ENCODE results near the gene PDSS2. TPM values are rescaled to one million over a fixed set of nuclear protein-coding genes. Genes with fewer than 3 reads are reported as not detected.

The PDSS2 gene
- 1 to 10 TPM; 3.6 to 7.3 TPM for polyA plus RNA-seq

GRCh38 chr6:107459283-107460082, at the start of gene PDSS2:
PDSS2 (minus strand) TSS chr6:107459564; CDS start chr6:107459285, 279 bp downstream.
- Histone ChIP-seq H3K4me3 (ENCODE audit: low read depth in 1 of 2, low read length in 2 of 2) (peak within 1 kb of the TSS; percentile 97 to 99), H3K27me3 (ENCODE audit: control insufficient read depth in 1 of 2, insufficient read depth in 2 of 2, low read length in 2 of 2) (no peaks in the 10 kb centered on the region), H3K4me1 (ENCODE audit: control insufficient read depth in 2 of 2, insufficient read depth in 2 of 2, low read length in 1 of 2) (no peaks in the 10 kb centered on the region), H3K9me3 (ENCODE audit: control insufficient read depth in 2 of 2, insufficient read depth in 1 of 2, low read depth in 1 of 2, low read length in 1 of 2) (peaks cover 0 to 3% of the 10 kb centered on the region in 2 donors), H3K27ac (ENCODE audit: low read depth in 2 of 2, low read length in 1 of 2) (peak within 1 kb of the TSS; percentile 82 to 95), H3K36me3 (ENCODE audit: control insufficient read depth in 2 of 2, insufficient read depth in 2 of 2, low read length in 1 of 2) (no peaks in the 10 kb centered on the region)
- 0 to 1% methylated on average over 46 of the region's 46 CpGs for WGBS, 2 donors

GRCh38 chr6:107506145-107506544, 46.8 kb upstream of the PDSS2 start:
- no peaks in the 10 kb centered on the region for H3K9me3 ChIP-seq (ENCODE audit: control insufficient read depth in 2 of 2, insufficient read depth in 1 of 2, low read depth in 1 of 2, low read length in 1 of 2)
- no peaks in the 10 kb centered on the region for H3K27me3 ChIP-seq (ENCODE audit: control insufficient read depth in 1 of 2, insufficient read depth in 2 of 2, low read length in 2 of 2)
- H3K27ac ChIP-seq (ENCODE audit: low read depth in 2 of 2, low read length in 1 of 2) = no peak overlapping the region
- H3K4me1 ChIP-seq (ENCODE audit: control insufficient read depth in 2 of 2, insufficient read depth in 2 of 2, low read length in 1 of 2) = no peaks in the 10 kb centered on the region
- no peak overlapping the region for H3K4me3 ChIP-seq (ENCODE audit: low read depth in 1 of 2, low read length in 2 of 2)
- no peaks in the 10 kb centered on the region for H3K36me3 ChIP-seq (ENCODE audit: control insufficient read depth in 2 of 2, insufficient read depth in 2 of 2, low read length in 1 of 2)
- 70 to 81% methylated on average over 1 of the region's 1 CpG for WGBS, 2 donors

- H3K4me1 ChIP-seq (ENCODE audit: control insufficient read depth in 2 of 2, insufficient read depth in 2 of 2, low read length in 1 of 2) = no peaks in the 10 kb centered on the region
- 75 to 78% methylated on average over 4 of the region's 4 CpGs for WGBS, 2 donors
- H3K36me3 ChIP-seq (ENCODE audit: control insufficient read depth in 2 of 2, insufficient read depth in 2 of 2, low read length in 1 of 2) = no peaks in the 10 kb centered on the region
- H3K27me3 ChIP-seq (ENCODE audit: control insufficient read depth in 1 of 2, insufficient read depth in 2 of 2, low read length in 2 of 2) = no peaks in the 10 kb centered on the region
- H3K27ac ChIP-seq (ENCODE audit: low read depth in 2 of 2, low read length in 1 of 2) = no peak overlapping the region
- H3K4me3 ChIP-seq (ENCODE audit: low read depth in 1 of 2, low read length in 2 of 2) = no peak overlapping the region
- H3K9me3 ChIP-seq (ENCODE audit: control insufficient read depth in 2 of 2, insufficient read depth in 1 of 2, low read depth in 1 of 2, low read length in 1 of 2) = no peaks in the 10 kb centered on the region
Measured at GRCh38 chr6:107504270-107505026, 45.1 kb upstream of the PDSS2 start.

- no peaks in the 10 kb centered on the region for H3K4me1 ChIP-seq (ENCODE audit: control insufficient read depth in 2 of 2, insufficient read depth in 2 of 2, low read length in 1 of 2)
Measured at GRCh38 chr6:107496892-107497684, 37.7 kb upstream of the PDSS2 start.

GRCh38 chr6:107495971-107496370, 36.6 kb upstream of the PDSS2 start:
- H3K4me1 ChIP-seq (ENCODE audit: control insufficient read depth in 2 of 2, insufficient read depth in 2 of 2, low read length in 1 of 2) = no peaks in the 10 kb centered on the region
- H3K4me3 ChIP-seq (ENCODE audit: low read depth in 1 of 2, low read length in 2 of 2) = no peak overlapping the region
- H3K36me3 ChIP-seq (ENCODE audit: control insufficient read depth in 2 of 2, insufficient read depth in 2 of 2, low read length in 1 of 2) = no peaks in the 10 kb centered on the region
- no peaks in the 10 kb centered on the region for H3K27me3 ChIP-seq (ENCODE audit: control insufficient read depth in 1 of 2, insufficient read depth in 2 of 2, low read length in 2 of 2)
- 42 to 58% methylated on average over 2 of the region's 2 CpGs for WGBS, 2 donors
- no peak overlapping the region for H3K27ac ChIP-seq (ENCODE audit: low read depth in 2 of 2, low read length in 1 of 2)
- no peaks in the 10 kb centered on the region for H3K9me3 ChIP-seq (ENCODE audit: control insufficient read depth in 2 of 2, insufficient read depth in 1 of 2, low read depth in 1 of 2, low read length in 1 of 2)

More at GRCh38 chr6:107496892-107497684, 37.7 kb upstream of the PDSS2 start:
- Histone ChIP-seq H3K36me3 (ENCODE audit: control insufficient read depth in 2 of 2, insufficient read depth in 2 of 2, low read length in 1 of 2) (no peaks in the 10 kb centered on the region), H3K9me3 (ENCODE audit: control insufficient read depth in 2 of 2, insufficient read depth in 1 of 2, low read depth in 1 of 2, low read length in 1 of 2) (no peaks in the 10 kb centered on the region), H3K27ac (ENCODE audit: low read depth in 2 of 2, low read length in 1 of 2) (no peak overlapping the region), H3K27me3 (ENCODE audit: control insufficient read depth in 1 of 2, insufficient read depth in 2 of 2, low read length in 2 of 2) (no peaks in the 10 kb centered on the region), H3K4me3 (ENCODE audit: low read depth in 1 of 2, low read length in 2 of 2) (no peak overlapping the region)
- 93 to 98% methylated on average over 1 of the region's 1 CpG for WGBS, 2 donors

- WGBS, 2 donors = 36 to 48% methylated on average over 7 of the region's 7 CpGs
- peak overlapping the region; percentile 55 to 75 for H3K27ac ChIP-seq (ENCODE audit: low read depth in 2 of 2, low read length in 1 of 2)
- H3K4me3 ChIP-seq (ENCODE audit: low read depth in 1 of 2, low read length in 2 of 2) = no peak overlapping the region
- H3K36me3 ChIP-seq (ENCODE audit: control insufficient read depth in 2 of 2, insufficient read depth in 2 of 2, low read length in 1 of 2) = no peaks in the 10 kb centered on the region
- no peaks in the 10 kb centered on the region for H3K9me3 ChIP-seq (ENCODE audit: control insufficient read depth in 2 of 2, insufficient read depth in 1 of 2, low read depth in 1 of 2, low read length in 1 of 2)
- H3K4me1 ChIP-seq (ENCODE audit: control insufficient read depth in 2 of 2, insufficient read depth in 2 of 2, low read length in 1 of 2) = no peaks in the 10 kb centered on the region
- H3K27me3 ChIP-seq (ENCODE audit: control insufficient read depth in 1 of 2, insufficient read depth in 2 of 2, low read length in 2 of 2) = no peaks in the 10 kb centered on the region
Measured at GRCh38 chr6:107495196-107495643, 35.9 kb upstream of the PDSS2 start.

GRCh38 chr6:107493158-107494057, 34.0 kb upstream of the PDSS2 start:
- WGBS, 2 donors = 53 to 66% methylated on average over 12 of the region's 12 CpGs
- peak overlapping the region; percentile 4 to 72 for H3K27ac ChIP-seq (ENCODE audit: low read depth in 2 of 2, low read length in 1 of 2)
- no peaks in the 10 kb centered on the region for H3K27me3 ChIP-seq (ENCODE audit: control insufficient read depth in 1 of 2, insufficient read depth in 2 of 2, low read length in 2 of 2)
- H3K9me3 ChIP-seq (ENCODE audit: control insufficient read depth in 2 of 2, insufficient read depth in 1 of 2, low read depth in 1 of 2, low read length in 1 of 2) = no peaks in the 10 kb centered on the region
- peaks cover 0 to 2% of the 10 kb centered on the region in 2 donors for H3K4me1 ChIP-seq (ENCODE audit: control insufficient read depth in 2 of 2, insufficient read depth in 2 of 2, low read length in 1 of 2)
- no peak overlapping the region for H3K4me3 ChIP-seq (ENCODE audit: low read depth in 1 of 2, low read length in 2 of 2)
- no peaks in the 10 kb centered on the region for H3K36me3 ChIP-seq (ENCODE audit: control insufficient read depth in 2 of 2, insufficient read depth in 2 of 2, low read length in 1 of 2)

GRCh38 chr6:107491760-107492660, 32.6 kb upstream of the PDSS2 start:
- Histone ChIP-seq H3K27me3 (ENCODE audit: control insufficient read depth in 1 of 2, insufficient read depth in 2 of 2, low read length in 2 of 2) (no peaks in the 10 kb centered on the region), H3K4me1 (ENCODE audit: control insufficient read depth in 2 of 2, insufficient read depth in 2 of 2, low read length in 1 of 2) (peaks cover 0 to 2% of the 10 kb centered on the region in 2 donors), H3K4me3 (ENCODE audit: low read depth in 1 of 2, low read length in 2 of 2) (peak overlapping the region in 1 of 2 donors; percentile 69), H3K36me3 (ENCODE audit: control insufficient read depth in 2 of 2, insufficient read depth in 2 of 2, low read length in 1 of 2) (no peaks in the 10 kb centered on the region), H3K27ac (ENCODE audit: low read depth in 2 of 2, low read length in 1 of 2) (no peak overlapping the region), H3K9me3 (ENCODE audit: control insufficient read depth in 2 of 2, insufficient read depth in 1 of 2, low read depth in 1 of 2, low read length in 1 of 2) (no peaks in the 10 kb centered on the region)
- WGBS, 2 donors = 64 to 65% methylated on average over 14 of the region's 14 CpGs
